Hepatocyte (in vitro differentiated cells): ENCODE measurements around the gene CYP1B1. TPM values are rescaled to one million over a fixed set of nuclear protein-coding genes. Genes with fewer than 3 reads are reported as not detected.
A peak's percentile ranks its signal among the peaks of the same experiment; 100 is the strongest.

ENCODE experiments used
- DNase-seq: peaks from one replicate; pipeline ENCODE4 v3.0.0-alpha.2; 2016; ENCODE audit warnings: low spot score
- H2AFZ ChIP-seq: fragments of 200-600 bp; sonication (generic); 2 replicates; pipeline ENCODE4 v1.6.0; 2016; ENCODE audit warnings: antibody characterized with exemption, mild to moderate bottlenecking
- H3K27ac ChIP-seq: fragments of 200-600 bp; sonication (generic); 2 replicates; pipeline ENCODE4 v1.5.1; 2016; ENCODE audit warnings: mild to moderate bottlenecking
- H3K27me3 ChIP-seq: fragments of 200-600 bp; sonication (generic); 2 replicates; pipeline ENCODE4 v1.6.1; 2016
- H3K36me3 ChIP-seq: fragments of 200-600 bp; sonication (generic); replicated peaks from 2 replicates; pipeline ENCODE4 v1.5.1; 2016; ENCODE audit warnings: low read depth; ENCODE audit not compliant: insufficient read depth
- H3K4me1 ChIP-seq: fragments of 200-600 bp; sonication (generic); 2 replicates; pipeline ENCODE4 v1.5.1; 2016; ENCODE audit warnings: mild to moderate bottlenecking, moderate library complexity; ENCODE audit not compliant: insufficient read depth
- H3K4me2 ChIP-seq: fragments of 200-600 bp; sonication (generic); 2 replicates; pipeline ENCODE4 v1.6.0; 2016
- H3K4me3 ChIP-seq: fragments of 200-600 bp; sonication (generic); 2 replicates; pipeline ENCODE4 v1.5.1; 2016; ENCODE audit warnings: mild to moderate bottlenecking
- H3K79me2 ChIP-seq: fragments of 200-600 bp; sonication (generic); 2 replicates; pipeline ENCODE4 v1.6.0; 2017; ENCODE audit warnings: mild to moderate bottlenecking
- H3K9me2 ChIP-seq: fragments of 200-600 bp; sonication (generic); replicated peaks from 2 replicates; pipeline ENCODE4 v1.6.0; 2017; ENCODE audit warnings: mild to moderate bottlenecking; ENCODE audit not compliant: insufficient read depth
- H3K9me3 ChIP-seq: fragments of 200-600 bp; sonication (generic); 2 replicates; pipeline ENCODE4 v1.5.1; 2016; ENCODE audit warnings: low read depth, mild to moderate bottlenecking
- H4K20me1 ChIP-seq: fragments of 200-600 bp; sonication (generic); 2 replicates; pipeline ENCODE4 v1.6.0; 2016; ENCODE audit warnings: mild to moderate bottlenecking; ENCODE audit not compliant: insufficient read depth, poor library complexity, severe bottlenecking
- EZH2 ChIP-seq: fragments of 200-600 bp; sonication (generic); IDR thresholded peaks from 2 replicates; pipeline ENCODE4 v1.6.1; 2016; ENCODE audit warnings: antibody characterized with exemption, mild to moderate bottlenecking, borderline replicate concordance
- EZH2phosphoT487 ChIP-seq: fragments of 200-600 bp; sonication (generic); IDR thresholded peaks from one replicate; pipeline ENCODE4 v1.6.1; 2018; ENCODE audit warnings: antibody characterized with exemption, mild to moderate bottlenecking, low read depth, moderate library complexity; ENCODE audit not compliant: unreplicated experiment, severe bottlenecking
- WGBS: methylation state at CpG from one replicate; pipeline ENCODE4 v1.1.6; 2016; ENCODE audit warnings: low lambda C conversion rate; ENCODE audit errors: missing lambda C conversion rate; 5-methylcytosine and 5-hydroxymethylcytosine counted together
- polyA plus RNA-seq: library from polyadenylated mRNA; unstranded; fragments of >200 nt; fragmentation: Nextera tagmentation; extraction: Ambion mirVana; gene quantifications from 2 replicates; pipeline ENCODE4 v1.2.1, GENCODE V29; 2016
- total RNA-seq: library from RNA; depleted of rRNA; stranded (reverse); fragments of >200 nt; gene quantifications from 2 replicates; pipeline ENCODE4 v1.2.3, GENCODE V29; 2014
- TF ChIP-seq, protein P1 (sequence below): fragments of 200-600 bp; sonication (generic); IDR thresholded peaks from 2 replicates; pipeline ENCODE4 v1.5.1; 2016; ENCODE audit warnings: antibody characterized with exemption, mild to moderate bottlenecking; ENCODE audit not compliant: poor library complexity

Gene CYP1B1
- total and polyA plus RNA-seq, 2 experiments from 2014 or later: 23.2 to 38.5 TPM

DNA sequence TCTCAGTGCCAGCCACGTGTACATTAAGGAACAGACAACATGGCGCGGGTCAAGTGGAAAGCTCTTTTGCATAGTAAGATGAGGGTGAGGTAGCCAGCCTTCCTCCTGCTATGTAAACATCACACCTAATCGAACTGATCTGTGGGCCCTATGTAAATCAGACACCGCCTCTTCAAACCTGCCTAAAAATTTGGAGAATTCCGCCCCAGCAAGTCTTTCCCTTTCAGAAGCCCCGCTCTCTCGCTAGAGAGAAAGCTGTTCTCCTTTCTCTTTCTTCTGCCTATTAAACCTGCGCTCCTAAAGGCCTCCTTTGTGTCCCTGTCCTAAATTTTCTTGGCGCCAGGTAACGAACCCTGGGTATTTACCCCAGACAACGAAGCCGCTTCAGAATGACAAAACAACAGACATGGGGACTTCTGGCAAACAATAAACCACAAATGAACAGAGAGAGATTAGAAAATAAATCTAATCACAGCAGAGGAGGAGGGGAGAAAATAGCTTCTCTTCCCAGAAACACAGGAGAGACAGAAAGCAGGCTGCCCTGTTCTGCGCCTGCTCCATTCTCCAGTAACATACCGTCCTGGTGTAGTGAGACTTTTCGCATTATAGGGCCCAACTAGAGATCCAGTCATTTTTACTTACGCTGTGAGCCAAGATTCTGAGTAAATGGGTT is 31.9 kb upstream of the CYP1B1 start:
- TF ChIP-seq EZH2: no peak
- TF ChIP-seq, protein P1, sequence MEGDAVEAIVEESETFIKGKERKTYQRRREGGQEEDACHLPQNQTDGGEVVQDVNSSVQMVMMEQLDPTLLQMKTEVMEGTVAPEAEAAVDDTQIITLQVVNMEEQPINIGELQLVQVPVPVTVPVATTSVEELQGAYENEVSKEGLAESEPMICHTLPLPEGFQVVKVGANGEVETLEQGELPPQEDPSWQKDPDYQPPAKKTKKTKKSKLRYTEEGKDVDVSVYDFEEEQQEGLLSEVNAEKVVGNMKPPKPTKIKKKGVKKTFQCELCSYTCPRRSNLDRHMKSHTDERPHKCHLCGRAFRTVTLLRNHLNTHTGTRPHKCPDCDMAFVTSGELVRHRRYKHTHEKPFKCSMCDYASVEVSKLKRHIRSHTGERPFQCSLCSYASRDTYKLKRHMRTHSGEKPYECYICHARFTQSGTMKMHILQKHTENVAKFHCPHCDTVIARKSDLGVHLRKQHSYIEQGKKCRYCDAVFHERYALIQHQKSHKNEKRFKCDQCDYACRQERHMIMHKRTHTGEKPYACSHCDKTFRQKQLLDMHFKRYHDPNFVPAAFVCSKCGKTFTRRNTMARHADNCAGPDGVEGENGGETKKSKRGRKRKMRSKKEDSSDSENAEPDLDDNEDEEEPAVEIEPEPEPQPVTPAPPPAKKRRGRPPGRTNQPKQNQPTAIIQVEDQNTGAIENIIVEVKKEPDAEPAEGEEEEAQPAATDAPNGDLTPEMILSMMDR: no peak
- TF ChIP-seq EZH2phosphoT487: no peak
- Histone ChIP-seq H3K36me3 (no peaks in the 10 kb centered on the region), H3K4me2 (no peak overlapping the region), H3K79me2 (no peaks in the 10 kb centered on the region), H3K9me3 (peaks cover under 1% of the 10 kb centered on the region), H4K20me1 (no peaks in the 10 kb centered on the region), H2AFZ (no peak overlapping the region), H3K27me3 (no peaks in the 10 kb centered on the region), H3K9me2 (no peaks in the 10 kb centered on the region), H3K27ac (peak overlapping the region; percentile 89), H3K4me3 (no peak overlapping the region), H3K4me1 (peaks cover 35% of the 10 kb centered on the region)
- no peak for DNase-seq
- 79% methylated on average over 17 of the region's 17 CpGs for WGBS

DNA sequence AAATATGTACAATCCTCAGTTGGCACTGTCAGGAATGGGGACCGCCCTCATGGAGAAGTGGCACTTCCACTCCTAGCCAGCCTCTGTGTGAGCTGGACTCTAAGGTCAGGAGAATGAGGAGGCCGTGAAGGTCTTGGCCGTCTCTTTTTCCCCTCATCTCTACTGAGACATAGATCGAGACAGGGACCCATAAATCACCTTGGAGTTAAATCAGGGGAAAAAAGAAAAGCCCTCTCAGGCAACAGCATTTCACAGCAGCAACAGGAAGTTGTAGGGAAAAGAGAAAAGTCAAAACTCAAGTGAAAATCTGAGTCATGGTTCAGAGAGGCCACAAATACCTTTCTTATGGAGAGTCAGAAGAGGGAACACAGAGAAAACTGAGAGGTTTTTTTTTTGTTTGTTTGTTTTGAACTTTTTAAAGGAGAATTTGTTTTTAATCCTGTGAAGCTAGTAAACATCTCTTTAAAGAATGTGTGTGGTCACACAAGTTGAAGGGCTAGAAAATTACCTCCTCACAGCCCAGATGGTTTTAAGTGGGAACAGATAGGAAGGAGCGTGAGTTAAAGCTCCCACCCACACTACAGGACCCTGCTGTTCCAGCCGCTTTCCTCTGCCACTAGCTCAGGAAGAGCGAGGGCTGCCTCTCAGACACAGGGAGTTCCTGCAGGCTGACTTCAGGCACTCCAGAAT is 30.6 kb upstream of the CYP1B1 start:
- no peak overlapping the region for H3K4me3 ChIP-seq

DNA sequence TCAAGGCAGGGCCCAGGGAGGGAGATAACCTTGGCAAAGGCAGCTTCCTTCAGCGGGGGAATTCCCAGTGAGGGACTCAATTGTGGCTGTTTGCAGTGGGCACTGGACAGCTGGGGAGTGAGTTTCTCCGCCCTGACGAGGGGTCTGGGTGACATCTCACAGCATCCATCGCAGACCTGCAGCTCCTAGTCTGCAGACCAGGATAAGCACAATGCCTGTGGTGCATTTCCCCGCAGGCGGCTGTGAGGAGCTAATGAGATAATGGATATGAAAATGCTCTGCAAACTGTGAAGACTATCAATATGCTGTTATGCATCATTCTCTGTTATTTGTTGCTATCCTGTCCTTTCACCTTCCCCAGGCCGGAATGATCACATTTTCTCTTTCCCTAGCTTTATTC is 30.0 kb upstream of the CYP1B1 start:
- no peak for TF ChIP-seq EZH2phosphoT487
- no peak for TF ChIP-seq EZH2
- TF ChIP-seq, protein P1: no peak
- Histone ChIP-seq H3K4me3 (no peak overlapping the region), H4K20me1 (no peaks in the 10 kb centered on the region), H3K9me2 (no peaks in the 10 kb centered on the region), H3K27ac (peak overlapping the region; percentile 89), H3K4me1 (peaks cover 35% of the 10 kb centered on the region), H2AFZ (no peak overlapping the region), H3K36me3 (no peaks in the 10 kb centered on the region), H3K27me3 (no peaks in the 10 kb centered on the region), H3K79me2 (no peaks in the 10 kb centered on the region), H3K4me2 (peak overlapping the region; percentile 5), H3K9me3 (peaks cover 4% of the 10 kb centered on the region)
- no peak for DNase-seq
- WGBS: 70% methylated on average over 7 of the region's 7 CpGs

More for the DNA sequence above, 30.6 kb upstream of the CYP1B1 start:
- TF ChIP-seq EZH2phosphoT487 (no peak), EZH2 (no peak)
- TF ChIP-seq, protein P1: no peak
- Histone ChIP-seq H3K9me3 (peaks cover 4% of the 10 kb centered on the region), H3K4me1 (peaks cover 35% of the 10 kb centered on the region), H3K27me3 (no peaks in the 10 kb centered on the region), H3K9me2 (no peaks in the 10 kb centered on the region), H4K20me1 (no peaks in the 10 kb centered on the region), H2AFZ (peak overlapping the region; percentile 43), H3K27ac (peak overlapping the region; percentile 89), H3K4me2 (peak overlapping the region; percentile 41), H3K36me3 (no peaks in the 10 kb centered on the region), H3K79me2 (no peaks in the 10 kb centered on the region)
- 31% methylated on average over 7 of the region's 7 CpGs for WGBS
- peak; percentile 62 for DNase-seq
